GM13977 (cell line): ENCODE results near the gene ABCF2.

Experiments
- DNase-seq: peaks from one replicate; pipeline ENCODE4 v3.0.0; 2012; ENCODE audit warnings: low spot score
- in situ Hi-C: fragments of 300-500 bp; cut with MboI; formaldehyde crosslinking; loops from one replicate; pipeline ENCODE4 v1.12.0; 2022; ENCODE audit warnings: low sequenced_read_pairs, low pct_unique_long_range_greater_than_20kb, mixed read lengths, inconsistent platforms; ENCODE audit not compliant: unreplicated experiment
- TF ChIP-seq, protein P1 (sequence below): IDR thresholded peaks from 2 replicates; pipeline ENCODE4 v1.5.1; 2012; ENCODE audit warnings: mild to moderate bottlenecking, control low read depth; ENCODE audit not compliant: insufficient read depth; ENCODE audit errors: extremely low read depth, missing control alignments

The ABCF2 gene

DNA sequence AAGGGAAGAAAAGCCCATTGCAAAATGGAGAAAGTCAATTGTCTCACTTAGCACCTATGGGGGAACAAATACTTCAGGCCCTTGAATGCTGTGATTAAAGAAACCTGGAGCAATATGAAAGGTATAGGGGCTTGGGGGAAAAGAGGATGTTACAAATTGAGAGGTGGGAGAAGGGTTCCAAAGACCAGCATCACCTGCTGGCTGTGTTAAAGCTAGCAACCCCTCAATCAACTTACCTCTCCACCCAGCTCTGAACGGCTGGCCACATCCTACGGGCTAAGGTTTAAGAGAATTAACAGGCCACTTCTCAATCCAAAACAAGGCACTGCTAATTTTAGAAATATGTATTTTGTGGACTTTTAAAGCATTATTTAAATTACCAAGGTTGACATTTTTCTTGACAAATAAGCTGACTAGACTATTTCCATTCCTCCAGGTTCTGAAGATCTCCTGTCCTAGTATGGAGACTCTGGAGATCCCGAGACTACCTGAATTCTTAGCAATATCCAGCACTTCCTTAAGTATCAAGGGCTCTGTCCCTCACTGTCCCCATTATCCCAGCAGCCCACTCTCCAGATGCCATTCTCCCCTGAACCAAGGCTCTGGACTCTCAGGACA lies 15.7 kb downstream of the ABCF2 start:
- TF ChIP-seq, protein P1, sequence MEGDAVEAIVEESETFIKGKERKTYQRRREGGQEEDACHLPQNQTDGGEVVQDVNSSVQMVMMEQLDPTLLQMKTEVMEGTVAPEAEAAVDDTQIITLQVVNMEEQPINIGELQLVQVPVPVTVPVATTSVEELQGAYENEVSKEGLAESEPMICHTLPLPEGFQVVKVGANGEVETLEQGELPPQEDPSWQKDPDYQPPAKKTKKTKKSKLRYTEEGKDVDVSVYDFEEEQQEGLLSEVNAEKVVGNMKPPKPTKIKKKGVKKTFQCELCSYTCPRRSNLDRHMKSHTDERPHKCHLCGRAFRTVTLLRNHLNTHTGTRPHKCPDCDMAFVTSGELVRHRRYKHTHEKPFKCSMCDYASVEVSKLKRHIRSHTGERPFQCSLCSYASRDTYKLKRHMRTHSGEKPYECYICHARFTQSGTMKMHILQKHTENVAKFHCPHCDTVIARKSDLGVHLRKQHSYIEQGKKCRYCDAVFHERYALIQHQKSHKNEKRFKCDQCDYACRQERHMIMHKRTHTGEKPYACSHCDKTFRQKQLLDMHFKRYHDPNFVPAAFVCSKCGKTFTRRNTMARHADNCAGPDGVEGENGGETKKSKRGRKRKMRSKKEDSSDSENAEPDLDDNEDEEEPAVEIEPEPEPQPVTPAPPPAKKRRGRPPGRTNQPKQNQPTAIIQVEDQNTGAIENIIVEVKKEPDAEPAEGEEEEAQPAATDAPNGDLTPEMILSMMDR, result no peak
- in situ Hi-C loops, result no loop called here
- DNase-seq, result no peak

- no peak for DNase-seq
- TF ChIP-seq, protein P1, result no peak
- in situ Hi-C loops, result no loop called here
These were observed 16.7 kb downstream of the ABCF2 start, which contains the start of gene H2BK1 for GRCh38 chr7:151210087-151210854. Gene H2BK1 (minus strand): TSS chr7:151210488. CDS start chr7:151210318, 170 bp downstream.

DNA sequence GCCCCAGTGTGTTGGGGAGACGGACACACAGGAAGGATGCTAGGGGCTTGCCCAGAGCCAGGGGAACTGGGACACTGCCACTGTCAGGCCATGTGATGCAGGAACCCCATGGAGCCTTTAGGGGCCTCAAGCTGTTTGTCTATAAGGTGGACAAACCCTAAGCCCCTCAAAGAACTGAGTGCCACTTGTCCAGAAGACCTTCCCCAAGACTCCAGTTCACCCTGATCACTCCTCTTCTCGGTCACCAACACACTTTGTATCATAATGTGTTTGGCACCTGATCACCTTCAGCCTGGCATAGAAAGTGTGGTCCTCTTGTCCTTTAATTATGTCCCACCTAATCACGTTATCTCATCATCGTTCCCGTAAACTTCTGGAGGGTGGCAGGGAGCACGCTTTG lies 17.4 kb downstream of the ABCF2 start:
- TF ChIP-seq, protein P1, result no peak
- in situ Hi-C loops, result no loop called here

GRCh38 chr7:151208253-151208862 lies 18.6 kb downstream of the ABCF2 start:
- TF ChIP-seq, protein P1, result no peak
- no peak for DNase-seq
- in situ Hi-C loops, result no loop called here

More for the DNA sequence above, 17.4 kb downstream of the ABCF2 start:
- no peak for DNase-seq

- TF ChIP-seq, protein P1, result no peak
- DNase-seq, result no peak
- in situ Hi-C loops, result no loop called here
These were observed 19.2 kb downstream of the ABCF2 start for GRCh38 chr7:151207804-151208203.

DNA sequence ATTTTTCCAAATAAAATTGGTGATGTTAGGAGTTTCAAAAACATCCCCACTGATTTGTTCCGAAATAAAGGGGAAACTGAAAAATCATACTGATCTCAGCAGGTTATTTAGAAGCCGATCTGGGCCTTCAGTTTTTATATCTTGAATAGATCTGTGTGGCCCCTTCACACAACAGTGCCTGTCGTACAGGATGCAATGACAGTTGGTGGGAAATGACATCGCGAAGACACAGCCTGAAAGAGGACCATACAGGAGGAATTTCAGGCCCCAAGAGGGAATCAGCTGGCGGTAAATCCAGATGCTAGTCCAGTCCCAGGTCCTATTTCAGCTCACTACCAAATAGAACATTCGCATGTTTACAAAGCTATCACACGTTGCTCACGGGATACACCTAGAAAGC lies 19.7 kb downstream of the ABCF2 start:
- in situ Hi-C loops, result no loop called here
- TF ChIP-seq, protein P1, result no peak
- DNase-seq, result no peak
